HG03354 (cell line): Measurements from ENCODE around the gene TRH.

Experiments used
- ATAC-seq: cut with Tn5 transposase; IDR thresholded peaks from one replicate; pipeline ENCODE4 v1.9.1; 2021; ENCODE audit warnings: mild to moderate bottlenecking; ENCODE audit not compliant: unreplicated experiment, poor library complexity, severe bottlenecking

TRH gene, protein sequence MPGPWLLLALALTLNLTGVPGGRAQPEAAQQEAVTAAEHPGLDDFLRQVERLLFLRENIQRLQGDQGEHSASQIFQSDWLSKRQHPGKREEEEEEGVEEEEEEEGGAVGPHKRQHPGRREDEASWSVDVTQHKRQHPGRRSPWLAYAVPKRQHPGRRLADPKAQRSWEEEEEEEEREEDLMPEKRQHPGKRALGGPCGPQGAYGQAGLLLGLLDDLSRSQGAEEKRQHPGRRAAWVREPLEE

DNA sequence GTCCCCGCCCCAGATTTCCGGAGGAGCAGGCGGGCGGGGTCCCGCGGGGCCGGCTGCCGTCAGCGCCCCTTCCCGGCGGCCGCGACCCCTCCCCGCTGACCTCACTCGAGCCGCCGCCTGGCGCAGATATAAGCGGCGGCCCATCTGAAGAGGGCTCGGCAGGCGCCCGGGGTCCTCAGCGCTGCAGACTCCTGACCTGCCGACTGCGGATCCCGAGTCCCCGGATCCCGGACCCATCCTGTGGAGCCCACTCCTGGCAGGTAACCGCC, at the start of gene TRH:
Gene TRH (plus strand): TSS at position 157 of the 269 bp plus-strand sequence. CDS start 1,097 bp downstream, outside the sequence.
- ATAC-seq, result no peak

DNA sequence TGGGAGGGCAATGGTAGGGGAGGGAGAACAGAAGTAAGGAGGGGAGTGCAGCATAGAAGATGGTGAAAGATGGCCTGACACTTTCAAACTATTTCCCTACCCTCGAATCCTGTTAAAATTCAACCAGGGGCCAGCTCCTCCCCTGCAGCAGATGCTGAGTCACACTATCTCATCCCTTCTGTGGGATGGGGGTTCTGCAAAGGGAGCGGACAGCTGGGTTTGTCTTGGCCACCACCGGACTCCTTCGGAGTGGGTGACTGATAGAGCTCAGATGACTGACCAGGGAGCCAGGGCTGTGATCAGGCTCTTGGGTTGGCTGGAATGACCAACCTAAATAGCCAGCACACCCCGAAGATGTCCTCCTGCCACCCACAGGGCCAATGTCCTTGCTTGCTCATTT, 47.4 kb upstream of the TRH start:
- no peak for ATAC-seq

DNA sequence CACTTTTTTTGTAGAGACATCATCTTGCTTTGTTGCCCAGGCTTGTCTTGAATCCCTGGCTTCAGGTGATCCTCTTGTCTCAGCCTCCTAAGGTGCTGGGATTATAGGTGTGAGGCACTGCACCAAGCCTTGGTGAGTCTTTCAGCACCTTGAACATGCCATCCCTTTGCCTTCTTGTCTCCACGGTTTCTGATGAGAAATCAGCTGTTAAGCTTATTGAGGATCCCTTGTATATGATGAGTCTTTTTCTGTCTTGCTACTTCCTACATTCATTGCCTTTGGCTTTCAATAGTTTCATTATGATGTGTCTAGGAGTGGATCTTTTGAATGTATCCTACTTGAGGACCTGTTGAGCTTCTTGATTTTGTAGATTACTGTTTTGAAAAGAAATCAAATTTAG, 45.1 kb upstream of the TRH start:
- no peak for ATAC-seq

DNA sequence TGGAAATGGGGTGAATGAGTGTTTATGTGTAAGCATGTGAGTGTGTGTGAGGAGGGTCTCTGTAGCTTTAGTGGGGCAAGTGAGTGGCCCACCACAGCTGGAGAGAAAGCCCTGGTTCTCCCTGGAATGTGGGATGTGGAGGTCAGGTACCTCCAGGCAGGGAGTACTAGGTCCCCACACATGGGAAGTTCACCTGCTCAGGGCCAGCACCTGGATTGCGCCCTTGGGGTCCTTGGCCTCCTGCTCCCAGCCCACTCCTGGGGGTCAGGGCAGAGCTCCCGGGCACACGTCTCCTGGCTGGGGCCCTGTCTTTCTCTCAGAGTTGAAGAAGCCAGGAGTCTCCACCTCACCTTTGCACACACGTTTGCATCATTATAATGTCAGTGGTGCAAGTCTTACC, 41.0 kb upstream of the TRH start:
- ATAC-seq, result no peak

DNA sequence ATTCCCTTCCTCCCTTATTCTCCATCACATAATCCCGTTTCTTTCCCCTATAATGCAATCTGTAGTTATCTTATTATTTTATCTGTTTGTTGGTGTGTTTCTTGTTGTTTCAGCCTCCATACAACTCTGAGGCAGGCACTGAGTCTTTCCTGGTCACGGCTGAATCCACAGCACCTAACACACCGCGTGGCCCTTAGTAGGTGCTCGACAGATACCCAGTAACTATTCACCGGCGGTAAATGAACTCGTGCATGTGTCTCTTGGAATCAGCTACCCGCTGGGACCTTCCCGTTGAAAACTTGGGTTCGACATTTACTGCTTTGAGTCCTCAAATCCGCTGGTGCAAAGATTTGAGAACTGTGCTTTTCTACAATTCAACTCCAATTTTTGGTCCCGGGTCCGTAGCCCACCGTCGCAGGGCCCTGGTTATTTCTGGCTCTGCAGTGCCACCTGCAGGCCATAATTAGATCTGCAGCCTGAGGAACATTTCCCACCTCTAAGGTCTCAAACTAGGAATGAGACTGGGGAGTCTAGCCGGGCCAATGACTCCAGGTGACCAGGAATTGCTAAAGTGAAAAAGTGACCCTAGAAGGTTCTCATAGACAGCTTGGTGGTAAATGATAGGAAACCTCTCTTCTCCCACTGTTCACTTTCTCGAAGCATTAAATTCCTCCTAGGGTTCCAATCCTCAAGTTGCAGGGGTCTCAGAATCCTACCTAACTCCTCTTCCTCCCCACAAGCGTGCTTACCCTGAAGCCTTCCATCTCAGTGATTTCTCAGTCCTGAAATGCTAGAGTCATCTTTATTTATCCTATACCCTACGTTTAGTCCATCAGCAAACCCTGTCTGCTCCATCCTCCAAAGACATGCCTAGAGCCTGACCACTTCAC, 40.0 kb upstream of the TRH start:
- ATAC-seq, result no peak

DNA sequence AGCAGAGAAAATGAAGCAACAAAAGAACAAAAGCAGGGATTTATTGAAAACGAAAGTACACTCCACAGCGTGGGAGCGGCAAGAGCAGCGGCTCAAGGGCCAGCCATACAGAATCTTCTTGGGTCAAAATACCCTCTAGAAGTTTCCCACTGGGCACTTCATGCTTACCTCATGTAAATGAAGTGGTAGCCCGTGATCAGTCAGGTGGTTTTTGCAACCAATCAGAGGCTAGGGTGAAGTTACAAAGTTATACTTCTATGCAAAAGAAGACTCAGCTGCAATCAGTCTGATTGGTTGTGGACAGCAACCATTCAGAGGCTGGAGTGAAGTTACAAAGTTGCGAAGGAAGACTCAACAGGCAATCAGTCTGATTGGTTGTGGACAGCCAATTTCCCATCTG, 37.8 kb upstream of the TRH start:
- ATAC-seq, result peak; percentile 47

DNA sequence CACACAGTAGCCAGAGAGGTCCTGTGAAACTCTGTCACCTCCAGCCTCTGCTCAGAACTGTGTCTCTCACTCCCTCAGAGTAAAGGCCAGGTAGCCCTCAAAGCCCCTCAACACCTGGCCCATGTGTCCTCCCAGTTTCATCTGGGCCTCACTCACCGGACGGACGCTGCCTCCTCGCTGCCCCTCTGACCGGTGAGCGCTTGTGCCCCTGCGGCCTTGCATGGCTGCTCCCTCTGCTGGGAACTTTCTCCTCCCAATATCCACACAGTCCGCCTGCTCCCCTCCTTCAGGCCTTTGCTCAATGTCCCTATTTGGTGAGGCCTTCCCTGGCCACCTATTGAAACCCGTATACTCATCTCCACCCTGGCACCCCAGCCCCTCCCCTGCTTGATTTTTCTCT, 36.8 kb upstream of the TRH start:
- ATAC-seq, result no peak

DNA sequence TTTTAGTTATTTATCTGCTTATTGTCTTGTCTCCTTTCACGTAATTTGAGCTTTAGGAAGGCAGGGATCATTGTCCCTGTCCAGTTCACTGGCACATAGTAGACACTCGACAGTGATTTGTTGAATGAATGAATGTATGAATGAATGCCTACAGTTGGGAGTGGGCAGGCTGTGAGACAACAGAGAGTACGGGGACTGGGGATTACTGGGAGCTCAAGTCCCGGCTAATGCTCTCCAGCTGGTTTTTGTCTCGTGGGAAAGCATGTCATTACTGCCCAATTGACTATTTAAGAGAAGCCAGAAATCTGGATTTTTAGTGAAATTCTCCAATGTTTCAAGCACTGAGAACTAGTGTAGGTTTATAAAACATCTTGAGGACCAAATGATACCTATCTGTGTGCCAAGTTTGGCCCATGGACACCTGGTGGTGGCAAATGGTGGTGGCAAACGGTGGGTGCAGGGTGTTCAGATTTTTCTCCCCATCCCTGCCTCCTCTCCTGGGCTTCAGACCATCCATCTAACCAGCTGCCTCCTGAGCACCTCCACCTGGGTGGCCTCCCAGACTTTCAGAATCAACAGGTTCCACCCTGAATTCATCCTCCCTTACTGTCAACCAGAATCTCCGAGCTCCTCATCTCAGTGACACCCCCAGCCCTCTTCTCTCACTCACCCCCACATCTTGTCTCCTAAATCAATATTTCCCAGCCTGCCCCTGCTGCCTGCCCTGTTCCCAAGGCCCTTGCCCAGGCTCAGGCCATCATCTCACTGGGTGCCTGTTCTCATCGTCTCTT, 36.2 kb upstream of the TRH start:
- no peak for ATAC-seq

DNA sequence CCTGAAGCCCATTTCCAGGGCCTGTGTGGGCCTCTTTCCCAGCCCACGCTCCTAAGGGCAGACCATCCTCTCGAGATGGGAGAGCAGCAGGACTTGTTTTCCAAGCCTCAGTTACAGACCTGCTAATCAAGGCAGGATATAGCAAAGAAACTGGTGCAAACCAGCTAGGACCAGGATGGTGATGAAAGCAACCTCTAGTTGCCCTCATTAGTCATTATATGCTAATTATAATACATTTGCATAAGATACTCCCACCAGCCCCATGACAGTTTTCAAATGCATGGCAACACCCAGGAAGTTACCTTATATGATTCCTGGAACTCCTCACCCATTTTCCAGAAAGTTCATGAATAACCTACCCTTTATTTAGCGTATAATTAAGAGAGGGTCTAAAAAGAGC, 34.4 kb upstream of the TRH start:
- no peak for ATAC-seq

DNA sequence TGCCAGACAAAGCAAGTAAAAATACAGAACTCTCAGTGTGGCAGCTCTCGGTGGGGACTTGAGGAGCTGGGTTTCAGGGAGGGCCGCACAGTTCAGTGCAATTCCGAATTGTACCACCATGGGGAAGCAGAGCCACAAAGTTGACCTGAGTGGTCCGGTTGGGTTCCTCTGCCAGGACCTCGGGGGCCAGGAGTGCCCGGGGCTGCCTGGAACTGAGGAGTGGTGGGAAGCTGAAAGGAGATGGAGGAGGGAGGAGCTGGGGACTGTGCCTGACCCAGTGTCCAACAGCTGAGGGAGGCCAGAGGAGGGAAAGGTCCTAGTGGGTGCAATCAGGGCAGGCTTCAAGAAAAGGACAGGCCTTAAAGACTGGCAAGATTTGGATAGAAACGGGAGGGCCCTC, 32.2 kb upstream of the TRH start:
- peak; percentile 54 for ATAC-seq

DNA sequence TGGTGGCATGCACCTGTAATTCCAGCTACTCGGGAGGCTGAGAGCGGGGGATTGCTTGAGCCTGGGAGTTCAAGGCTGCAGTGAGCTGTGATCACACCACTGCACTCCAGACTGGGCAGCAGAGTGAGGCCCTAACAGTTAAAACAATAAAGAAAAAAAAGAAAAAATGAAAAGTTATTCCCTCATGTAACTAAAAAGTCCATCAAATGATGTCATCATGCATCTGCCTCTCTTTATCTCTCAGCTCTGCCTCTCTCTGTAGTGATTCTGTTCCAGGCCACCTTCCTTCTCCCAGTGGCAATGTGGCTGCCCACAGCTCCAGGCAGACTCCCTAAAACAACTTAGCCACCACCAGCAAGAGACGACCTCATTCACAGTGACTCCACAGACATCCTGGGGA, 31.5 kb upstream of the TRH start:
- no peak for ATAC-seq

DNA sequence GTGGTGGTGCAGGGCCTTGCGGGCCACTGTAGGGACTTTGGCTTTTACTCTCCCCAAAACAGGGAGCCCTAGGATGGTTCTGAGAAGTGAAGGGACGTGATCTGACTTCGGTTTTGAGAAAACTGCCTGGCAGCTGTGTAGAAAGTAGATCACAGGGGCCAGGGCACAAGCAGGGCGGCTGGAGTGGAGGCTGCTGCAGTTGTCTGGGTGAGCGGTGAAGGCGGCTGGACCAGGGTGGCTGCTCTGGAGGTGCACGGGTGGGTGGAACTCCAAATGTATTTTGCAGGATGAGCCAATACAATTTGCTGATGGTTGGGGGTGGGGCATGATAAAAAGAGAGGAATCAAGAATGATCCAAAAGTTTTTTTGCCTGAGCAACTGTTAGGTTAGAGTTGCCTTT, 29.8 kb upstream of the TRH start:
- no peak for ATAC-seq

DNA sequence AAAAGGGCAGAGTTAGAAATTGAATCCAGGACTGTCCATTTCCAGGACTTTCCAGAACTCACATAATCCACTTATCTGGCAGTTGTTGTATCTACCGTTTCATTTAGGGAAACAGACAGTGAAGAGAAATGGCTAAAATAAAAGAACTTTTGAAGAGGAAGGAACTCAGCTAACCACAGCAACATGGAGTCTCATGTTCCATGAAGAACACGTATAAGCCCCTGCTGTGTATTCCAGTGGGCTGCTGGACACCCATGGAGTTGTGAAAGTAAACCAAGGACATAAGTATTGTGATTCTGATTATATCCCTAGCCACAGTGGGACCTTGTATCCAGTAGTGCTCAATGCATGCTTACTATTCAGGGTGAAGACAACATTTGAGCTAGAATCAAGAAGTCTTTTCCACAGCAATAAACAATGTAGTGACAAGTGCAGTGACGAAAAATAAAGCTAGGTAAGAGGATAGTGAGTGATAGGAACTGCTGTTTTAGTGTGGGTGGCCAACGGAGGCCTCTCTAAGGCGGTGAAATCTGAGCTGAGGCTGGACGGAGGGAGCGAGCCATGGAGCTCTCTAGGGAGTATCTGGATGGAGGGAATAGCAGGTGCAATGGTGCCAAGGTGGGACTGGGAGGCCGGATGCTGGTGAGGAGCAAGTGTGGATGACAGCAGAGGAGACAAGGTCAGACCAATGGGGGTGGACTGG, 26.8 kb upstream of the TRH start:
- ATAC-seq, result no peak

DNA sequence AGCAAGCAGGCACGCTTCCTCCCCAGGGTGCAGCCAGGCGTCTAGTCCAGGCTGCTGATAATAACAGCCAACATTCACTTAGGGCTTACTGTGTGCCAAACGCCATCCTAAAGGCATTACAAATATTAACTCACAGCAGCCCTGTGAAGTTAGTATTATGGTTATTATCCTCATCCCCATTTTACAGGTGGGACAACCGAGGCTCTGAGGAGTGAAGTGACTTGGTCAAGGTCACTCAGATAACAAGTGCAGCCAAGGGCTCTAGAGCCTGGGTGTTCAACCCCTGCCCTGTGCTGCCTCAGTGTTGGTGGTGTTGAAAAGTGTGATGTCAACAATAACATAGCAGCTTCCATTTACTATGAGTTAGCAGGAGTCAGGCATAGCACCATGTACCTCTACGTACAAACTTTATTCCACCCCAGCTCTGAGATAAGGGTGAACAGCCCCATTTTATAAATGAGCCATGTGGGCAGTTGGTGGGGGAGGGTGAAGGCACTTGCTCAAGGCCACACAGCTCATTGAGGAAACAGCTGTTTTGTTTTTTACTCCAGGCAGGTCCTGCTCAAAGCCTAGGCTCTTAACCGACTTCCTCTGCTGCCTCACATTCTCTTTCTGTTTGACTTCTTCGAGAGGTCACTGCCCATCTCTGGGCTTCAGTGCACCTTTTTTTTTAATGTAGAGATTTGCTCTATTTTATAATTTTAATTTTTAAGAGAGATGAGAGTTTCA, 24.0 kb upstream of the TRH start:
- ATAC-seq, result no peak

DNA sequence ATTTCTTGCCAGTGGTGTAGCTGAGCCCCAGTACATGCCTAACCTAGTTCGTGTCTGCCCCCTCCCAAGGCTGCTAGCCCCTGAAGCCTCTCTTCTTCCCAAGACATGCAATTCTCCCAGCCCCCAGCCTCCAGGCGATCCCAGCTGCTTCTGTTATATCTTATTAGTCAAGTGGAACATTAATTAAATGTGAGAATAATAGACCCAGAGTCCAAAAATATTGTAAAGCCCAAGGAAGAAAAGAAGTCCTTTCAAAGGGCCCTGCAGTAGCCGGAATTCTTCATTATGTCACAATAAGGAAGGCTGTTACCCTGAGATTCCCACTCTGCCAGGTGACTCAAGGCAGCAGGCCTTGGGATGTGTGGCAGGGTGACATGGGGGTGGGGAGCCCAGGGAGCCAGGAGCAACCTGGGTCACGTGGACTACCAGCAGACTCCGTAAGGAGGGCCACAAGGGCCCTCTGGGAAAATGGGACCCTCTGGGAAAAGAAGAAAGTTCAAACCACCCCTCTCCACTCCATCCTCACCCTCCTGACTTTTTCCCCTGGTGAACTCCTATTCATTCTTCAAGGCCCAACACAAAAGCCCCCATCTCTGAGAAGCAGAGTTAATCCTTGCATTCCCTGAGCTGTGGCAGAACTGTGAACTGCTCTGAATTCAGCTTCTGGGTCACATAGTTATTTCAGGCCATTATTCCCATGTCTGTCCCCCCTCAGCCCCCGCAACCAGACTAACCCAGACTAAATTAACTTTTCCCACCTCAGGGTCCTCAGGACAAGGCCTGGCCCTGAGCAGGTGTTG, 21.8 kb upstream of the TRH start:
- no peak for ATAC-seq

DNA sequence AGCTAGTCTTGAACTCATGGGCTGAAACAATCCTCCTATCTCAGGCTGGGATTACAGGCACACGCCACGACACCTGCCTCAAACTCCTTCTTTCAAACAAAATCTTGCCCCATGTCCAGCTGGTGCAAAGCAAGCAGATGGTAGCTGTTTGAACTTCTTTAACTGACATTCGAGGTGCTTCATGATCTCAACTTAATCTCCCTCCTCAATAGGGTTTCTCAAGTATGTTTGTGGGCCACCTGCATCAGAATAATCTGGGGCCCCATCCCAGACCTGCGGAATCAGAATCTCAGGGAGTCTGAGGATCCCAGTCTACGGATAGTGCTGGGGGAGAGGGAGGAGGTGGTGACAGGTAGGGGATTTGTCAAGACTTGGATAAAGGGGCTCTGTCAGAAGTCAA, 20.9 kb upstream of the TRH start:
- ATAC-seq, result no peak

DNA sequence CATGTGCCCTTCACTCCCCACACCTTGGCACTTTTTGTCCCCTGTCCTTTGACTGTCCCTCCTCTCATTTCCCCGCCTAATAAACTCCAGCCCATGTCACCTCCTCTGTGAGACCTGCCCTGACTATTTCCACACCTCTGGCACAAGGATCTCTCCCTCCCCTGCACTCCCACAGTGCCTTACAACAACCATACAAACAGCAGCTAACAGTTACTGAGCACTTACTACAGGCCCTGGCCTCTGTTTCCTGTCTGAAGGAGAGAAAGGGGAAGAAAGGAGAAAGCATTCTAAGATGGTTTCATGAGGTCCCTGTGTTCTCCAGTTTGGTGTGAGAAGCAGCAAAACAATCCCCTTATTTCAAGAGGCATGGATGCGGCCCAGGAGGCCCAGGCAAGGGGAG, 20.0 kb upstream of the TRH start:
- no peak for ATAC-seq

DNA sequence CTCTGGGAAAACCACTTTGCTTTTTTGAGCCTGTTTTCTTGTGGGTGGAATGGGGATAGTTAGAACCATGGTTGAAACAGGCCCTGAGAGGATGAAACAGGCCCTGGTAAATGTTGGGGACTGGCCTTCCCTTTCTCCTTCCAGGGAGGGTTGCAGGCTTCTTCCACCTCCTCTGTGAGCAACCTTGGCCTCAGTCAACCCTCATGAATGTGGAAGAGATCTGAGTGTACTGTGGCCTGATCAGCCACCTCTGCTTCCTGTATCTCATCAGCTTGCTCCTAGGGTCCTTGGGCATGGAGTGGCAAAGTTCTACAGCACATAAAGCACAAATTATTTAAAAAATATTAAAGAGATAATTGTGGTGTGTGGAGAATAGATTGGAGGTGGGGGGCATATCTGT, 17.6 kb upstream of the TRH start:
- no peak for ATAC-seq

DNA sequence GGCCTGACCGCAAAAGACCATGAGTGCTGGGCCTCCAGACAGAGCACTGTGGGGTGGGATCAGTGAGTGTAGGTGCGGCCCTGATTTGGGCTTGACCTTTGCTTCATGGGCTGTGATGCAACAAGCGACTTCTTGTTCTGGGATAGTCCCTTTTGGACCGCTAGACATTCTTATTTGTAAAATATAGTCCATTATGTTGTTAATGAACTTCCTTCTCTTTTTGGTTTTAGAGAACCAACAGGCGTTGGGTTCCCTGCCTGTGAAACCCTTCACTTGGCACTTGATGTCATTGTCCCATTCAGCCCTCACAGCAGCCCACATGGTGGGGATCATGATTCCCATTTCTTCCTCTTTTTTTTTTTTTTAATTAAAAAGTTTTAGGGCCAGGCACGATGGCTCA, 15.8 kb upstream of the TRH start:
- no peak for ATAC-seq
